HG02938 (cell line): ENCODE data around the gene FBLN5.
A peak's percentile ranks its signal among the peaks of the same experiment; 100 is the strongest.

Experiments used
- ATAC-seq: cut with Tn5 transposase; IDR thresholded peaks from one replicate; pipeline ENCODE4 v1.9.1; 2021; ENCODE audit warnings: mild to moderate bottlenecking, moderate library complexity; ENCODE audit not compliant: unreplicated experiment

FBLN5 gene

GRCh38 chr14:91947475-91948184 lies at the start of gene FBLN5:
TSS of gene FBLN5 (minus strand) at chr14:91947694. CDS start at chr14:91947229, 465 bp downstream.
- no peak for ATAC-seq

- ATAC-seq = no peak
Observed at GRCh38 chr14:91996948-91997371, 49.5 kb upstream of the FBLN5 start.

DNA sequence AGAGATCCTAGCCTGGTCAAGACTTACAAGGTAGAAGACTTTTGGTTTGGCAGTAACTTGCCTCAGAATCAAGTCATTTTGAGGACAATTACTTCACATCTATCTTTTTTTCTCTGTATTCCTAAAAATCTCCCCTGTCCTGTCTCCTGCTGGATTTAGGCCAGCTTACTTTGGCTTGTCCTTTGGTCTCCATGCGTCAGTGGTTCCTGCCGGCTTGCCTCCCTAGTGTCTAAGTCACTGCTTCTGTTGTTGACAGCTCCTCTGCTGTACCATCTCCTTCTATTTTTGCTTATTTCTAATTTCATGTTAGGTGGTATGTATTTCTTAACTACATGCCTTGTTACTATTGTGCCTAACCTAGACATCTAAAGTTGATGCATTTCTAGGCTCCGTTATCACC lies 39.7 kb upstream of the FBLN5 start:
- no peak for ATAC-seq

GRCh38 chr14:91985521-91986255 lies 38.2 kb upstream of the FBLN5 start:
- no peak for ATAC-seq

- no peak for ATAC-seq
Observed at GRCh38 chr14:91985008-91985407, 37.5 kb upstream of the FBLN5 start.

DNA sequence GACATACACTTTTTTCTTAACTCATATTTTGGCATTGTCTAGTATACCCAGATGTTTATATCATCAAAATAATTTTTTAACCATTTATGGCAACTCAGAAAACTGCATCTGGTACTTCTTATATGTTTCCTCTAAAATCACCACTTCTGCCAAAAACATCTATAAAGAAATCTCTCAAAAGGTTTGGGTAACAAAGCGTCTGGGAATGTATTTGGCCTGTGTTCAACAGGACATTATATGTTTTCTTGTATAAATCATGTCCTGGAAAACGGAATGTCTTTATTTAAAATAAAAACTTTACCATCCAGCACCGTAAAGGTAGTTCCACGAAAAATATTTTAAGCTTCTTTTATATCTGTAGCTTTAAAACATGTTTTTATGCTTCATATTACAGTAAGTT lies 36.1 kb upstream of the FBLN5 start:
- no peak for ATAC-seq

- ATAC-seq = peak; percentile 47
Observed at GRCh38 chr14:91980157-91980556, 32.7 kb upstream of the FBLN5 start.

- no peak for ATAC-seq
Observed at GRCh38 chr14:91977884-91978283, 30.4 kb upstream of the FBLN5 start.

DNA sequence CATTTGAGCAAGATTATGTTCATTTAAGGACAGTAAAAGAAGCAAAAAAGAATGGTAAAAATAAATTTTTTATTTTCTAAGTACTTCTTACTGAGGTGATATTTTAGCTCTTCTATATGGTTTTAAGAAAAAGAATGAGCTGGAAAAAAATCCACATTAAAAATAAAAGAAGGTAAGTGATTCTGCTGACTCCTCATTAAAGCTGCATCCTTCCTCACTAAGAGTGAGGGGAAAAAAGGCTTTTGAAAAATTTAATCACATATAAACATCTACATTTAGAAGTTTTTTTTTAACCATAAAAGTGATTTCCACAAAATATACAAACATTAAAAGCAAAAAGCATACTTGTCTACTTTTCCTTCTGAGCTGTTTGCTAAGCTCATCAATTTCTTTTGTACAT lies 28.3 kb upstream of the FBLN5 start:
- ATAC-seq = no peak

- ATAC-seq = no peak
Observed at GRCh38 chr14:91971188-91971778, 23.8 kb upstream of the FBLN5 start.

DNA sequence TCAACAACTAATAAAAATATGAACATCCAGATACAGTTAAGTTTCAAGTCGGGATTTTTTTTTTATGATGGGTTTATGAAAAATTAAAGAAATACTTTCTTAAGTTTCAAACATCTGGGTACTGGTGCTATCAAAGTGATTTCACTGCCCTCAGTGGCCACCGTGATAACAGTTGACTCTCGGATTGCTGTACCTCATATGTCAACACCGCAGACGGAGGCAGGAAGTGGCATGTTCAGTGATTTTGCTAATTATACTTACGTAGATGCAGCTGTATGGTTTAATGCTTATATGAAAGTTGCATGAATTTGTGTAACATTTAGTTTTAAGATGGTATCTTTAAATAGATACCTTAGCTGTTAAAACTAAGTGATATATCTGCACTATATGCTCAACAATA lies 20.8 kb upstream of the FBLN5 start:
- no peak for ATAC-seq

DNA sequence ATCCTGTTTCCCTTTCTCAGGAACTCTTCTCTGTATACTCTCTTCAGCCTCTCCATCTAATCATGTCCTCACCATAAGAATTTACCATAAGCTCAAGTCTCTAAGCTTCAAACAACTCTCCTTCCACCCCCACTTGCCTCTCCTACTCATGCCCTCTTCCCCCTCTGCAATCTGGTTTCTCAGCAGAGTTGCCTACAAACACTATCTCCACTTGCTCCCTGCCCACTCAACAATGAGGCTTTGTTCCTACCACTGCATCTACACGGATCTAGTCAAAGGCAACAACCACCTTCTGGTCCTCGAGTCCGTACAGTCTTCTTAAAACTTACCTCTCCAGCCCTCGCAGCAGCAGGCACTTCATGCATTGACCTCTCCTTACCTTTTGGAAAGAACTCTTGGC lies 17.2 kb upstream of the FBLN5 start:
- ATAC-seq = no peak

DNA sequence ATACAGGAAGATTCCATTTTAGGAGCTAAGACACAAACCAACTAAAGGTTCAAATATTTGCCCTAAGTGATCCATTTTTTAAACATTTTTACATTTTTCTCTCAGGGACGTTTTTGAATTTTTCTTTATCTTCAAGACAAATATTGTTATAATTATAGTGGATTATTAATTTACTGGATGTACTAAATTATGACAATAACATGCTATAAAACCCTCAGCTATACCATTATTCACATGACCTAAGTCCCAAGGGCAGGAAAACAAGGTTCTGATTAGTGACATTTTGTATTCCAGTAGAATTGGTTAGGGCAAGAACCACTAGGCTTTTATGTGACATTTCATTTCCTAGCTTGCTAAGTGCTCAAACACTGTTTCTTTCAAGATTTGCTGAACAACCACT lies 16.5 kb upstream of the FBLN5 start:
- ATAC-seq = no peak

DNA sequence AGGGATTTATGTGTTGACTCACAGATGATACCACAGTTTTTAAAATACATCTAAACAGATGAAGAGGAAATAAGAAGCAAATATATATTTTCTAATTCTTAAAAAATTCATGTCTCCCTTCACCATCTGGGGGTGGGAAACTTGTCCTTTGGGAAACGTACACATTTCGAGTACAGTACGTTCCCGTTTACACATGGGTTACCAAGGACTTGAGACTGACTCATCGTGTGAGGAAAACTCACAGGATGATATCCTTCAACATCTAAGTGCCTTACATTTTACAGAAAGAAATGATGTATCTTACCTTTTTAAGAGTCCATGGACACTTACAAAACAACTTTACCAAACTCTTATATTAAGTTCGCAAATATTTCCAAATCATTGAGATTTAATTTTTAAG lies 16.0 kb upstream of the FBLN5 start:
- no peak for ATAC-seq

DNA sequence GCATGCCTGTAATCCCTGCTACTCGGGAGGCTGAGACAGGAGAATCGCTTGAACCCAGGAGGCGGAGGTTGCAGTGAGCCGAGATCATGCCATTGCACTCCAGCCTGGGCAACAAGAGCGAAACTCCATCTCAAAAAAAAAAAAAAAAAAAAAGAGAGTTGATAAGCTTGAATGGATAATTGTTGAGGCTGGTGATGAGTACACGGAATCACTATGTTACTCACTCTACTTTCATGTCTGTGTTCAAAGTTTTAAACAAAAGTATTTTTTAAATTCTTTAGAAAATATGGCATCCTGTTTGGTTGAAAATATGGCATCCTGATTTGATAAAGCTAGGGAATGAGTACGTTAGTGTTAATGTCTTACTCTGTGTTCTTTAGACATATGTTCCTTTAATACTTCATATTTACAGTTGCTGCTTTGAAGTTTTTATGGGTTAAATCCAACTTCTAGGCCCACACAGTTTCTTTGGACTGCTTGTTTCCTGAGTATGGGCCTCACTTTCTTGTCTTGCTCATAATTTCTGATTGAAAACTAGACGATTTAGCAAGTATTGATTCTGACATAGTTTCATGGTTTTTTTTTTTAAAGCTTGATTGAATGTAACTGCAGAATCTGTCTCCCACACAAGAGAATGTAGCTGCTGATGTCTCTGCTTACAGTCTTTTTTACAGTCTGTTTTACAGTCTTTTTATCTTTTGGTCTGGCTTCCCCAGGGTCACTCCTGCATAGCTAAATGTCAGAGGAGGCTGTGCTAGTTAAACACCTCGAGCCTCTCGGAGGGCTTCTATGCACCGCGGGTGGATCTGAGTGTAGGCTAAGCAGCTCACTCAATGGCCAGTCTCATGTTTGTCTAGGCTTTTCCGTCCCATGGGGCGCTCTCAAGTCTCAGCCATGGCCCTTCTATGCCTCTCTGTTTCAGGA lies 14.1 kb upstream of the FBLN5 start:
- ATAC-seq = no peak

DNA sequence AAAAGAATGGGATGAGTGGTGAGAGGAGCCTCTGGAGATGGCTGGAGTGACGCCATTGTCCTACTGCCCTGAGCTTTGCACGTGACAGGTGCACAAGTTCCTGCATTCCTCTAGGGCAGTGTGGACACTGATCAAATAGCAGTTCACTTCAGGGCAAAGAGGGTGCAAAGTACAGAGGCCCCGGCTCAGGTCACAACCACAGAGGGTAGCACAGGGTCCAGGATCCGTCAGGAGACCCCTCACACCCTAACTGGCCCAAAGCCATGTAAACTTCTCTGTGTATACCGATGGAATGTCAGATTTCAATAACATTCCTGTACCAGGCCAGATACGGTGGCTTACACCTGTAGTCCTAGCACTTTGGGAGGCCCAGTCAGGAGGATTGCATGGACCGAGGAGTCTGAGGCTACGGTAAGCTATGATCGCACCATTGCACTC lies 10.4 kb upstream of the FBLN5 start:
- no peak for ATAC-seq

- no peak for ATAC-seq
Observed at GRCh38 chr14:91956616-91957015, 9.1 kb upstream of the FBLN5 start.

DNA sequence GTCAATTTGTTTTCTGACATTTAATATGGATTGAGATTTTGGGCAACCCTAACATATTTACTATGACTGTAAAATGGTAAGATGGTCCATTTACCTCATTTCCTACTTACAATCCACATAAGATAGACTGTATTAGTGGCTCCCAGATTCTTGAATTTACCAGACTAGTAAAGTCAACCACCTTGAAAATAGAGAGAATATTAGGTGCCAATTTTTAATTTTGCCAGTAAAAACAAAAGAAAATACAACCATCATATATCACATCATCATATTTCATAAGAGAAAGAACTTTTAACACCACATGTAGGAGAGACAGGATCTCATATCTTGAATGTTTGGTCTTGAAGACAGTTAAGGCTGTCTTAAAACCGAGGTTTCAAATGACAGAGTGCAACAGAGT lies 7.7 kb upstream of the FBLN5 start:
- no peak for ATAC-seq

DNA sequence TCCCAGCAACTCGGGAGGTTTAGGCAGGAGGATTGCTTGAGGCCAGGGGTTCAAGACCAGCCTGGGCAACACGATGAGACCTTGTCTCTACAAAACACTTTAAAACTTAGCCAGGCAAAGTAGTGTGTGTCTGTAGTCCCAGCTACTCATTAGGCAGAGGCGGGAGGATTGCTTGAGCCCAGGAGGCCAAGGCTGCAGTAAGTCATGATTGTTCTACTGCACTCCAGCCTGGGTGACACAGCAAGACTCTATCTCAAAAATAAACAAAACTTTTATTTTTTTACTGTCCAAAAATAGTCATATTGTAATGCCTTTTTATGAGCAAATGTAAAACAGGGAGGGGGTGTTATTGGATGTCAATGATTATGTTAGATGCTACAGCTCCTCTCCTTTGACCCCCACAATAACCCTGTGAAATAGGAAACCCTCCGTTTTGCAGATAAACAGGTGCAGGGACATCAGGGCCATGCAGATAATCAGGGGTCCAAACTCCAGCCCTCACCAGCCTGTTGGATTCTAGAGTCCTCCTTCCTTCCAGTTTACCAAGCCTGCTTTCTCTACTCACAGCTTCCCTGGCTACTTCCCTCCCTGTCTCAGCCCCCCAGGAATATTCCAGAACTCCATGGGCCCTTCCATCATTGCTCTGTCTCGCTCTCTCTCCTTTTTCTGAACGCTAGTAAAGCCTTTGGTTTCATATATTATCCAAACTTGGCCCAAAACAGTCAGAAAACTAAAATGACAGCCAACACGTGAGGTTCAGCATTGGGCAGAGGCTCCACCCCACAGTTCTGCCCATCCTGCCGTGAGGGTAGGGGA lies 5.9 kb upstream of the FBLN5 start:
- ATAC-seq = no peak
